GM21447 (cell line): ENCODE measurements around the gene RAB40A.
"Not testable (repeated sequence)": the region's sequence is repeated elsewhere in the genome, so short reads cannot be mapped to it uniquely, and the experiment has no call there.

ENCODE experiments used
- ATAC-seq: cut with Tn5 transposase; IDR thresholded peaks from one replicate; pipeline ENCODE4 v1.9.1; 2021; ENCODE audit not compliant: unreplicated experiment

Gene RAB40A

GRCh38 chrX:103524747-103525146 lies 5.5 kb upstream of the RAB40A start:
- ATAC-seq, result no peak

- no peak for ATAC-seq
Measured at GRCh38 chrX:103523605-103524004, 4.3 kb upstream of the RAB40A start.

- no peak for ATAC-seq
Measured at GRCh38 chrX:103520386-103520785, 1.1 kb upstream of the RAB40A start.

GRCh38 chrX:103518571-103518970 lies 718 bp downstream of the RAB40A start:
- ATAC-seq, result no peak

- ATAC-seq, result no peak
Measured at GRCh38 chrX:103517246-103517645, 2.0 kb downstream of the RAB40A start.

GRCh38 chrX:103513476-103514108 lies 5.7 kb downstream of the RAB40A start:
- no peak for ATAC-seq

- no peak for ATAC-seq
Measured at GRCh38 chrX:103513067-103513466, 6.2 kb downstream of the RAB40A start.

GRCh38 chrX:103510031-103510430 lies 9.3 kb downstream of the RAB40A start:
- ATAC-seq, result no peak

GRCh38 chrX:103503853-103504207 lies 15.5 kb downstream of the RAB40A start:
- no peak for ATAC-seq

- ATAC-seq, result no peak
Measured at GRCh38 chrX:103503163-103503852, 16.0 kb downstream of the RAB40A start.

- no peak for ATAC-seq
Measured at GRCh38 chrX:103498786-103499185, 20.5 kb downstream of the RAB40A start.

GRCh38 chrX:103495786-103496185 lies 23.5 kb downstream of the RAB40A start:
- ATAC-seq, result no peak

GRCh38 chrX:103493578-103493977 lies 25.7 kb downstream of the RAB40A start:
- ATAC-seq, result not testable (repeated sequence)

GRCh38 chrX:103489733-103490132 lies 29.6 kb downstream of the RAB40A start:
- ATAC-seq, result not testable (repeated sequence)

- ATAC-seq, result no peak
Measured at GRCh38 chrX:103488794-103489193, 30.5 kb downstream of the RAB40A start.

- ATAC-seq, result no peak
Measured at GRCh38 chrX:103488332-103488731, 31.0 kb downstream of the RAB40A start.

- no peak for ATAC-seq
Measured at GRCh38 chrX:103483720-103484119, 35.6 kb downstream of the RAB40A start.

GRCh38 chrX:103480526-103480925 lies 38.8 kb downstream of the RAB40A start:
- ATAC-seq, result no peak

GRCh38 chrX:103477496-103477895 lies 41.8 kb downstream of the RAB40A start:
- ATAC-seq, result no peak

- no peak for ATAC-seq
Measured at GRCh38 chrX:103475381-103475780, 43.9 kb downstream of the RAB40A start.

- not testable (repeated sequence) for ATAC-seq
Measured at GRCh38 chrX:103469977-103470376, 49.3 kb downstream of the RAB40A start.

- no peak for ATAC-seq
Measured at GRCh38 chrX:103467887-103468286, 51.4 kb downstream of the RAB40A start.

GRCh38 chrX:103467156-103467555 lies 52.1 kb downstream of the RAB40A start:
- no peak for ATAC-seq
